Activated CD8-positive, alpha-beta T cell treated with anti-CD3 and anti-CD28 coated beads for 36 hours (primary cell): ENCODE data around the gene EXOSC7. TPM values are rescaled to one million over a fixed set of nuclear protein-coding genes. Genes with fewer than 3 reads are reported as not detected.

Experiments
- ATAC-seq: fragments of 200-7000 bp; cut with Tn5 transposase; one replicate; pipeline ENCODE4 v1.10.0; 2021; ENCODE audit warnings: mild to moderate bottlenecking, moderate library complexity
- CTCF ChIA-PET: fragments of 350-600 bp; sonication (Branson Sonifier 250); formaldehyde crosslinking; loops from one replicate; lab custom pipeline; 2021; ENCODE audit warnings: antibody characterized with exemption; lab: Charles Lee
- POLR2A ChIA-PET: fragments of 350-600 bp; sonication (Branson Sonifier 250); formaldehyde crosslinking; loops from one replicate; lab custom pipeline; 2021; ENCODE audit warnings: antibody characterized with exemption; lab: Charles Lee
- DNase-seq: peaks from one replicate; pipeline ENCODE4 v3.0.0-alpha.2; 2020
- H3K27ac Mint-ChIP-seq: one replicate; pipeline ENCODE4 v1.8.0; 2021; ENCODE audit warnings: mild to moderate bottlenecking, mixed read lengths
- H3K27me3 Mint-ChIP-seq: one replicate; pipeline ENCODE4 v1.8.0; 2021; ENCODE audit warnings: mixed read lengths
- H3K36me3 Mint-ChIP-seq: one replicate; pipeline ENCODE4 v1.8.0; 2021; ENCODE audit warnings: low read depth, mixed read lengths
- H3K4me1 Mint-ChIP-seq: one replicate; pipeline ENCODE4 v1.8.0; 2021; ENCODE audit warnings: low read depth, mixed read lengths
- H3K4me3 Mint-ChIP-seq: one replicate; pipeline ENCODE4 v1.8.0; 2021; ENCODE audit warnings: mild to moderate bottlenecking, moderate library complexity, mixed read lengths
- H3K9me3 Mint-ChIP-seq: one replicate; pipeline ENCODE4 v1.8.0; 2021; ENCODE audit warnings: mixed read lengths
- CTCF ChIP-seq: fragments of 200-600 bp; IDR thresholded peaks from one replicate; pipeline ENCODE4 v1.8.0; 2022; ENCODE audit warnings: antibody characterized with exemption, mild to moderate bottlenecking
- intact Hi-C: fragments of 100-400 bp; cut with micrococcal nuclease; formaldehyde crosslinking; loops from one replicate; pipeline ENCODE4 v1.10.0; 2022
- total RNA-seq, 2 experiments: library from RNA; stranded (reverse); gene quantifications; one replicate each; pipeline ENCODE4 v1.2.3, GENCODE V29; 2021

The EXOSC7 gene
- total RNA-seq, 2 experiments from 2014 or later, result 79.8 to 80.7 TPM

- DNase-seq, result no peak
- Mint-ChIP-seq H3K27me3 (no peaks in the 10 kb centered on the region), H3K4me1 (peaks cover 18% of the 10 kb centered on the region), H3K27ac (no peak overlapping the region), H3K4me3 (no peak overlapping the region), H3K36me3 (peaks cover 72% of the 10 kb centered on the region), H3K9me3 (peaks cover 9% of the 10 kb centered on the region)
- CTCF ChIA-PET, result interaction anchor here (1.8 kb wide), 1 partner anchor 11 kb away, joined by 10 read pairs; no protein-coding TSS in a partner anchor
- ATAC-seq, result no peak
- POLR2A ChIA-PET, result no interaction called here
- intact Hi-C loops, result no loop called here
- TF ChIP-seq CTCF, result no peak
Observed at GRCh38 chr3:45003859-45004258, 27.8 kb downstream of the EXOSC7 start.

- H3K9me3 Mint-ChIP-seq, result peaks cover 9% of the 10 kb centered on the region
- H3K27me3 Mint-ChIP-seq, result no peaks in the 10 kb centered on the region
- H3K36me3 Mint-ChIP-seq, result peaks cover 57% of the 10 kb centered on the region
- no peak overlapping the region for H3K4me3 Mint-ChIP-seq
- intact Hi-C loops, result no loop called here
- peak overlapping the region; percentile 30 for H3K27ac Mint-ChIP-seq
- DNase-seq, result no peak
- CTCF ChIA-PET, result no interaction called here
- peaks cover 18% of the 10 kb centered on the region for H3K4me1 Mint-ChIP-seq
- POLR2A ChIA-PET, result no interaction called here
- no peak for ATAC-seq
- no peak for TF ChIP-seq CTCF
Observed at GRCh38 chr3:45007091-45007490, 31.0 kb downstream of the EXOSC7 start.

GRCh38 chr3:45008117-45008516 is 32.1 kb downstream of the EXOSC7 start:
- ATAC-seq (no peak), DNase-seq (no peak)
- ChIA-PET CTCF (interaction anchor here (1.2 to 1.3 kb wide), 2 partner anchors 16 to 21 kb away, joined by 3 read pairs; no protein-coding TSS in a partner anchor), POLR2A (no interaction called here)
- Mint-ChIP-seq H3K27me3 (no peaks in the 10 kb centered on the region), H3K4me1 (peaks cover 18% of the 10 kb centered on the region), H3K27ac (no peak overlapping the region), H3K36me3 (peaks cover 58% of the 10 kb centered on the region), H3K9me3 (peaks cover 9% of the 10 kb centered on the region), H3K4me3 (no peak overlapping the region)
- intact Hi-C loops, result no loop called here
- no peak for TF ChIP-seq CTCF

- no peak overlapping the region for H3K4me3 Mint-ChIP-seq
- POLR2A ChIA-PET, result no interaction called here
- CTCF ChIA-PET, result no interaction called here
- intact Hi-C loops, result no loop called here
- no peaks in the 10 kb centered on the region for H3K27me3 Mint-ChIP-seq
- H3K4me1 Mint-ChIP-seq, result peaks cover 15% of the 10 kb centered on the region
- no peak overlapping the region for H3K27ac Mint-ChIP-seq
- peaks cover 44% of the 10 kb centered on the region for H3K36me3 Mint-ChIP-seq
- ATAC-seq (no peak), DNase-seq (no peak)
- TF ChIP-seq CTCF, result no peak
- H3K9me3 Mint-ChIP-seq, result peaks cover 3% of the 10 kb centered on the region
Observed at GRCh38 chr3:45009868-45010267, 33.8 kb downstream of the EXOSC7 start.

- no peak for TF ChIP-seq CTCF
- Mint-ChIP-seq H3K27ac (no peak overlapping the region), H3K27me3 (no peaks in the 10 kb centered on the region), H3K4me1 (peaks cover 6% of the 10 kb centered on the region), H3K36me3 (peaks cover 34% of the 10 kb centered on the region), H3K9me3 (no peaks in the 10 kb centered on the region), H3K4me3 (no peak overlapping the region)
- POLR2A ChIA-PET, result no interaction called here
- DNase-seq (no peak), ATAC-seq (no peak)
- CTCF ChIA-PET, result interaction anchor here (0.8 kb wide), 1 partner anchor 10 kb away, joined by 3 read pairs; no protein-coding TSS in a partner anchor
- intact Hi-C loops, result no loop called here
Observed at GRCh38 chr3:45010811-45011333, 34.8 kb downstream of the EXOSC7 start.
